Mesenchymal stem cell (in vitro differentiated cells and primary cell): ENCODE results near the gene BCO2.

ENCODE experiments used
- DNase-seq: peaks from one replicate; pipeline ENCODE4 v3.0.0-alpha.2; 2013
- H2AFZ ChIP-seq: one replicate; pipeline ENCODE4 v1.6.1; 2013; ENCODE audit warnings: low read depth, mild to moderate bottlenecking, control low read depth, inconsistent platforms, low read length, moderate library complexity
- H2AK5ac ChIP-seq: 2 replicates; pipeline ENCODE4 v1.6.1; 2013; ENCODE audit warnings: low read length, moderate library complexity, mild to moderate bottlenecking, inconsistent platforms; ENCODE audit not compliant: severe bottlenecking
- H2BK120ac ChIP-seq: one replicate; pipeline ENCODE4 v1.6.1; 2013; ENCODE audit warnings: low read depth, mild to moderate bottlenecking, inconsistent platforms, low read length, moderate library complexity
- H2BK12ac ChIP-seq, 2 experiments: one replicate each; pipeline ENCODE4 v1.6.1; 2013; ENCODE audit warnings: inconsistent platforms in 2 of 2, low read length in 2 of 2, mild to moderate bottlenecking in 2 of 2, moderate library complexity in 2 of 2, control low read depth in 1 of 2
- H2BK15ac ChIP-seq: one replicate; pipeline ENCODE4 v1.6.1; 2013; ENCODE audit warnings: mild to moderate bottlenecking, low read depth, inconsistent platforms; ENCODE audit not compliant: poor library complexity, severe bottlenecking
- H2BK5ac ChIP-seq: 2 replicates; pipeline ENCODE4 v1.6.1; 2013; ENCODE audit warnings: low read depth, mild to moderate bottlenecking, low read length, control low read depth, inconsistent platforms; ENCODE audit not compliant: poor library complexity, severe bottlenecking
- H3K14ac ChIP-seq, 2 experiments: one replicate each; pipeline ENCODE4 v1.6.1; 2013; ENCODE audit warnings: inconsistent platforms in 2 of 2, low read length in 2 of 2, control low read depth in 1 of 2, mild to moderate bottlenecking in 1 of 2, moderate library complexity in 1 of 2
- H3K18ac ChIP-seq, 2 experiments: one replicate each; pipeline ENCODE4 v1.6.1; 2013; ENCODE audit warnings: inconsistent platforms in 2 of 2, low read length in 2 of 2, control low read depth in 1 of 2, low read depth in 1 of 2, mild to moderate bottlenecking in 1 of 2
- H3K23ac ChIP-seq, 2 experiments: one replicate each; pipeline ENCODE4 v1.6.1; 2013; ENCODE audit warnings: inconsistent platforms in 2 of 2, low read length in 2 of 2, mild to moderate bottlenecking in 2 of 2, moderate library complexity in 2 of 2, control low read depth in 1 of 2
- H3K27ac ChIP-seq: 2 replicates; pipeline ENCODE4 v1.5.1; 2013; ENCODE audit warnings: mild to moderate bottlenecking, moderate library complexity, low read length, control low read depth, inconsistent platforms; ENCODE audit not compliant: poor library complexity, severe bottlenecking
- H3K27me3 ChIP-seq, 2 experiments: 2 replicates each; pipeline versions ENCODE4 v1.6.1 to v1.7.0; 2013; ENCODE audit warnings: low read length in 2 of 2, mild to moderate bottlenecking in 2 of 2, moderate library complexity in 2 of 2, control low read depth in 1 of 2, inconsistent platforms in 1 of 2; ENCODE audit not compliant: control insufficient read depth in 1 of 2, insufficient read depth in 1 of 2
- H3K36me3 ChIP-seq, 2 experiments: 2 replicates each; pipeline versions ENCODE4 v1.6.1 to v1.7.0; 2013; ENCODE audit warnings: low read length in 2 of 2, control low read depth in 1 of 2, inconsistent platforms in 1 of 2, low read depth in 1 of 2, mild to moderate bottlenecking in 1 of 2; ENCODE audit not compliant: insufficient read depth in 2 of 2, control insufficient read depth in 1 of 2
- H3K4ac ChIP-seq, 2 experiments: one replicate each; pipeline ENCODE4 v1.6.1; 2013; ENCODE audit warnings: inconsistent platforms in 2 of 2, low read length in 2 of 2, mild to moderate bottlenecking in 2 of 2, moderate library complexity in 2 of 2, control low read depth in 1 of 2, low read depth in 1 of 2
- H3K4me1 ChIP-seq: 2 replicates; pipeline ENCODE4 v1.6.1; 2013; ENCODE audit warnings: low read depth, low read length, control low read depth; ENCODE audit not compliant: control insufficient read depth, insufficient read depth
- H3K4me2 ChIP-seq: 2 replicates; pipeline ENCODE4 v1.6.1; 2013; ENCODE audit warnings: low read length, mild to moderate bottlenecking, inconsistent platforms; ENCODE audit not compliant: poor library complexity, severe bottlenecking
- H3K4me3 ChIP-seq, 2 experiments: 2 replicates each; pipeline versions ENCODE4 v1.5.1 to v1.7.0; 2013; ENCODE audit warnings: low read length in 2 of 2, mild to moderate bottlenecking in 2 of 2, control low read depth in 1 of 2, low read depth in 1 of 2; ENCODE audit not compliant: insufficient read depth in 1 of 2
- H3K79me1 ChIP-seq: replicated peaks from 2 replicates; pipeline ENCODE4 v1.6.1; 2013; ENCODE audit warnings: mild to moderate bottlenecking, control low read depth, low read length, inconsistent platforms; ENCODE audit not compliant: poor library complexity, severe bottlenecking
- H3K9ac ChIP-seq: 2 replicates; pipeline ENCODE4 v1.7.0; 2013; ENCODE audit warnings: mild to moderate bottlenecking, low read length, moderate library complexity
- H3K9me3 ChIP-seq: 2 replicates; pipeline ENCODE4 v1.7.0; 2013; ENCODE audit warnings: mild to moderate bottlenecking, low read length; ENCODE audit not compliant: control insufficient read depth
- H4K8ac ChIP-seq: one replicate; pipeline ENCODE4 v1.6.1; 2013; ENCODE audit warnings: inconsistent platforms, mild to moderate bottlenecking, low read length, moderate library complexity
- H4K91ac ChIP-seq: one replicate; pipeline ENCODE4 v1.6.1; 2013; ENCODE audit warnings: mild to moderate bottlenecking, low read length, inconsistent platforms
- WGBS: methylation state at CpG from one replicate; pipeline ENCODE4 v1.1.7; 2013; ENCODE audit warnings: mixed read lengths; 5-methylcytosine and 5-hydroxymethylcytosine counted together

Gene BCO2

GRCh38 chr11:112177589-112177988 lies 2.3 kb downstream of the BCO2 start:
- H2AK5ac ChIP-seq = no peak overlapping the region
- H2AFZ ChIP-seq = no peak overlapping the region
- no peak overlapping the region for H3K4me3 ChIP-seq
- no peak overlapping the region for H3K27ac ChIP-seq
- no peak overlapping the region for H3K14ac ChIP-seq
- no peak for DNase-seq
- no peak overlapping the region for H3K4ac ChIP-seq
- H2BK15ac ChIP-seq = no peak overlapping the region
- H2BK5ac ChIP-seq = no peak overlapping the region
- no peaks in the 10 kb centered on the region for H3K36me3 ChIP-seq
- H3K4me2 ChIP-seq = no peak overlapping the region
- H3K23ac ChIP-seq = no peak overlapping the region
- no peak overlapping the region for H3K9ac ChIP-seq
- H3K9me3 ChIP-seq = no peaks in the 10 kb centered on the region
- no peak overlapping the region for H3K18ac ChIP-seq
- no peak overlapping the region for H2BK12ac ChIP-seq
- peaks cover 0 to 3% of the 10 kb centered on the region in 2 experiments for H3K27me3 ChIP-seq
- peaks cover 3% of the 10 kb centered on the region for H3K4me1 ChIP-seq
- no peak overlapping the region for H4K91ac ChIP-seq
- no peaks in the 10 kb centered on the region for H3K79me1 ChIP-seq
- WGBS = 95% methylated on average over 4 of the region's 4 CpGs
- H2BK120ac ChIP-seq = no peak overlapping the region
- H4K8ac ChIP-seq = no peak overlapping the region

GRCh38 chr11:112178428-112178827 lies 3.1 kb downstream of the BCO2 start:
- H2BK120ac ChIP-seq = no peak overlapping the region
- H2BK15ac ChIP-seq = no peak overlapping the region
- no peak overlapping the region for H4K91ac ChIP-seq
- no peak overlapping the region for H3K4me2 ChIP-seq
- H3K9ac ChIP-seq = no peak overlapping the region
- H3K79me1 ChIP-seq = no peaks in the 10 kb centered on the region
- H2AFZ ChIP-seq = no peak overlapping the region
- H3K9me3 ChIP-seq = no peaks in the 10 kb centered on the region
- peaks cover 0 to 3% of the 10 kb centered on the region in 2 experiments for H3K27me3 ChIP-seq
- no peak overlapping the region for H4K8ac ChIP-seq
- no peak overlapping the region for H3K4ac ChIP-seq
- DNase-seq = no peak
- no peaks in the 10 kb centered on the region for H3K36me3 ChIP-seq
- H3K18ac ChIP-seq = no peak overlapping the region
- no peak overlapping the region for H3K27ac ChIP-seq
- H3K14ac ChIP-seq = no peak overlapping the region
- H3K4me1 ChIP-seq = peaks cover 3% of the 10 kb centered on the region
- no peak overlapping the region for H3K4me3 ChIP-seq
- no peak overlapping the region for H2BK5ac ChIP-seq
- 96% methylated on average over 1 of the region's 1 CpG for WGBS
- no peak overlapping the region for H3K23ac ChIP-seq
- no peak overlapping the region for H2BK12ac ChIP-seq
- H2AK5ac ChIP-seq = no peak overlapping the region

- H4K8ac ChIP-seq = no peak overlapping the region
- DNase-seq = no peak
- no peak overlapping the region for H2AK5ac ChIP-seq
- peaks cover 3% of the 10 kb centered on the region for H3K4me1 ChIP-seq
- no peak overlapping the region for H3K4ac ChIP-seq
- H2BK5ac ChIP-seq = no peak overlapping the region
- H3K27ac ChIP-seq = no peak overlapping the region
- H3K79me1 ChIP-seq = no peaks in the 10 kb centered on the region
- H2BK120ac ChIP-seq = no peak overlapping the region
- no peak overlapping the region for H3K23ac ChIP-seq
- H3K9ac ChIP-seq = no peak overlapping the region
- H3K18ac ChIP-seq = no peak overlapping the region
- H2BK12ac ChIP-seq = no peak overlapping the region
- no peak overlapping the region for H4K91ac ChIP-seq
- WGBS = 96% methylated on average over 3 of the region's 3 CpGs
- H3K36me3 ChIP-seq = no peaks in the 10 kb centered on the region
- H2BK15ac ChIP-seq = no peak overlapping the region
- H3K4me2 ChIP-seq = no peak overlapping the region
- no peaks in the 10 kb centered on the region for H3K9me3 ChIP-seq
- H3K14ac ChIP-seq = no peak overlapping the region
- H3K27me3 ChIP-seq = peaks cover 0 to 3% of the 10 kb centered on the region in 2 experiments
- no peak overlapping the region for H3K4me3 ChIP-seq
- H2AFZ ChIP-seq = no peak overlapping the region
Observed at GRCh38 chr11:112178936-112179335, 3.6 kb downstream of the BCO2 start.

- Histone ChIP-seq H3K18ac (no peak overlapping the region), H2BK120ac (no peak overlapping the region), H2BK5ac (no peak overlapping the region), H2BK15ac (no peak overlapping the region), H3K36me3 (no peaks in the 10 kb centered on the region), H3K4me2 (no peak overlapping the region), H4K8ac (no peak overlapping the region), H2BK12ac (no peak overlapping the region), H3K4me3 (no peak overlapping the region), H3K14ac (no peak overlapping the region), H3K79me1 (no peaks in the 10 kb centered on the region), H3K9me3 (no peaks in the 10 kb centered on the region), H3K4ac (no peak overlapping the region), H3K27me3 (peaks cover 0 to 3% of the 10 kb centered on the region in 2 experiments), H2AFZ (no peak overlapping the region), H4K91ac (no peak overlapping the region), H3K27ac (no peak overlapping the region), H2AK5ac (no peak overlapping the region), H3K9ac (no peak overlapping the region), H3K23ac (no peak overlapping the region), H3K4me1 (peaks cover 3% of the 10 kb centered on the region)
- no peak for DNase-seq
Observed at GRCh38 chr11:112179601-112180000, 4.3 kb downstream of the BCO2 start.
